Tibial nerve (tissue), 4 donors: ENCODE measurements around the gene SUMO3. TPM values are rescaled to one million over a fixed set of nuclear protein-coding genes. Genes with fewer than 3 reads are reported as not detected.

Experiments
- DNase-seq, 2 donors: peaks; one replicate each; pipeline ENCODE4 v3.0.0-alpha.2; 2019; ENCODE audit warnings: low spot score in 2 of 2
- H3K27ac ChIP-seq, 4 donors: fragments of 200-600 bp; sonication (generic) in 3 of 4; one replicate each; pipeline ENCODE4 v1.5.1; 2017 to 2019; ENCODE audit warnings: mild to moderate bottlenecking in 1 of 4
- H3K27me3 ChIP-seq, 2 donors: fragments of 200-600 bp; sonication (generic) in 1 of 2; one replicate each; pipeline versions ENCODE4 v1.5.1 to v1.6.0; 2017 to 2019
- H3K36me3 ChIP-seq, 3 donors: fragments of 200-600 bp; sonication (generic); one replicate each; pipeline ENCODE4 v1.5.1; 2018 to 2019
- H3K4me1 ChIP-seq, 4 donors: fragments of 200-600 bp; sonication (generic) in 3 of 4; one replicate each; pipeline ENCODE4 v1.5.1; 2017 to 2019
- H3K4me3 ChIP-seq, 4 donors: fragments of 200-600 bp; sonication (generic) in 3 of 4; one replicate each; pipeline ENCODE4 v1.5.1; 2017 to 2019; ENCODE audit warnings: mild to moderate bottlenecking in 1 of 4, moderate library complexity in 1 of 4
- H3K9me3 ChIP-seq, 4 donors: fragments of 200-600 bp; sonication (generic) in 3 of 4; one replicate each; pipeline ENCODE4 v1.5.1; 2017 to 2019
- CTCF ChIP-seq, 5 experiments: fragments of 200-600 bp in 3 of 5; fragments of 450-650 bp in 2 of 5; sonication (generic) in 3 of 5; IDR thresholded peaks; one replicate each; pipeline ENCODE4 v1.5.1; 2016 to 2019; ENCODE audit warnings: antibody characterized with exemption in 5 of 5, mild to moderate bottlenecking in 3 of 5, moderate library complexity in 2 of 5
- EP300 ChIP-seq, 2 donors: sonication (generic); formaldehyde crosslinking; IDR thresholded peaks; one replicate each; pipeline ENCODE4 v1.6.1; 2017; ENCODE audit warnings: antibody characterized with exemption in 2 of 2, mild to moderate bottlenecking in 1 of 2
- POLR2A ChIP-seq, 2 donors: fragments of 450-650 bp; IDR thresholded peaks; one replicate each; pipeline ENCODE4 v1.6.1; 2017; ENCODE audit warnings: antibody characterized with exemption in 2 of 2, mild to moderate bottlenecking in 2 of 2, moderate library complexity in 2 of 2
- WGBS, 2 donors: methylation state at CpG; one replicate each; pipeline ENCODE4 v1.1.5; 2018; 5-methylcytosine and 5-hydroxymethylcytosine counted together
- total RNA-seq, 4 donors: library from RNA; depleted of rRNA; stranded (reverse); fragments of >200 nt; gene quantifications; one replicate each; pipeline ENCODE4 v1.1.0, GENCODE V29; 2016

Gene SUMO3
- total RNA-seq, 4 donors from 2014 or later, result 59.9 to 70.8 (median 62.1) TPM

- H3K4me3 ChIP-seq, result no peak overlapping the region
- 88 to 90% methylated on average over 15 to 16 of the region's 25 CpGs for WGBS, 2 donors
- no peak overlapping the region for H3K27ac ChIP-seq
- TF ChIP-seq EP300 (IDR thresholded peaks at IDR 0.05) (no peak), CTCF (IDR thresholded peaks at IDR 0.05) (no peak), POLR2A (IDR thresholded peaks at IDR 0.05) (no peak)
- H3K27me3 ChIP-seq, result no peaks in the 10 kb centered on the region
- H3K9me3 ChIP-seq, result no peaks in the 10 kb centered on the region
- DNase-seq, result no peak
- peaks cover 0 to 50% (median 18%) of the 10 kb centered on the region in 4 donors for H3K4me1 ChIP-seq
- H3K36me3 ChIP-seq, result peaks cover 2 to 76% (median 9%) of the 10 kb centered on the region in 3 donors
These were observed 45.2 kb upstream of the SUMO3 start for GRCh38 chr21:44862869-44863685.

GRCh38 chr21:44858791-44859190, 40.9 kb upstream of the SUMO3 start:
- Histone ChIP-seq H3K4me1 (peaks cover 0 to 21% (median 0%) of the 10 kb centered on the region in 4 donors), H3K4me3 (no peak overlapping the region), H3K27me3 (no peaks in the 10 kb centered on the region), H3K36me3 (peaks cover 0 to 97% (median 6%) of the 10 kb centered on the region in 3 donors), H3K27ac (no peak overlapping the region), H3K9me3 (no peaks in the 10 kb centered on the region)
- WGBS, 2 donors, result 73 to 85% methylated on average over 10 of the region's 10 CpGs
- TF ChIP-seq EP300 (IDR thresholded peaks at IDR 0.05) (no peak), CTCF (IDR thresholded peaks at IDR 0.05) (no peak), POLR2A (IDR thresholded peaks at IDR 0.05) (no peak)
- no peak for DNase-seq

GRCh38 chr21:44858291-44858690, 40.4 kb upstream of the SUMO3 start:
- H3K4me1 ChIP-seq, result peaks cover 0 to 17% (median 0%) of the 10 kb centered on the region in 4 donors
- no peaks in the 10 kb centered on the region for H3K27me3 ChIP-seq
- DNase-seq, result no peak
- WGBS, 2 donors, result 81 to 83% methylated on average over 9 to 15 of the region's 15 CpGs
- TF ChIP-seq CTCF (IDR thresholded peaks at IDR 0.05) (no peak), POLR2A (IDR thresholded peaks at IDR 0.05) (no peak), EP300 (IDR thresholded peaks at IDR 0.05) (no peak)
- no peak overlapping the region for H3K4me3 ChIP-seq
- no peaks in the 10 kb centered on the region for H3K9me3 ChIP-seq
- H3K27ac ChIP-seq, result no peak overlapping the region
- peaks cover 0 to 97% (median 6%) of the 10 kb centered on the region in 3 donors for H3K36me3 ChIP-seq

GRCh38 chr21:44857127-44857892, 39.4 kb upstream of the SUMO3 start:
- Histone ChIP-seq H3K4me1 (peaks cover 0 to 17% (median 0%) of the 10 kb centered on the region in 4 donors), H3K9me3 (no peaks in the 10 kb centered on the region), H3K27ac (no peak overlapping the region), H3K27me3 (no peaks in the 10 kb centered on the region), H3K36me3 (peaks cover 0 to 99% (median 4%) of the 10 kb centered on the region in 3 donors), H3K4me3 (no peak overlapping the region)
- 91 to 92% methylated on average over 16 of the region's 16 CpGs for WGBS, 2 donors
- no peak for TF ChIP-seq EP300 (IDR thresholded peaks at IDR 0.05)
- no peak for TF ChIP-seq CTCF (IDR thresholded peaks at IDR 0.05)
- TF ChIP-seq POLR2A (IDR thresholded peaks at IDR 0.05), result no peak
- no peak for DNase-seq

- WGBS, 2 donors, result 92 to 94% methylated on average over 17 of the region's 17 CpGs
- Histone ChIP-seq H3K4me1 (peaks cover 0 to 17% (median 0%) of the 10 kb centered on the region in 4 donors), H3K36me3 (peaks cover 0 to 99% (median 4%) of the 10 kb centered on the region in 3 donors), H3K9me3 (no peaks in the 10 kb centered on the region), H3K4me3 (no peak overlapping the region), H3K27ac (no peak overlapping the region), H3K27me3 (no peaks in the 10 kb centered on the region)
- no peak for TF ChIP-seq POLR2A (IDR thresholded peaks at IDR 0.05)
- TF ChIP-seq CTCF (IDR thresholded peaks at IDR 0.05), result no peak
- DNase-seq, result no peak
These were observed 38.3 kb upstream of the SUMO3 start for GRCh38 chr21:44856131-44856530.
